NCI-H1694 treated with DMSO at 0.1 percent for 48 hours (cell line): ENCODE results near the gene TRIM40.

ENCODE experiments used
- DNase-seq: peaks from one replicate; lab custom pipeline; 2025; lab: John Stamatoyannopoulos, UW

TRIM40 gene

GRCh38 chr6:30135757-30136156 is at the start of gene TRIM40:
Gene TRIM40 (plus strand): TSS chr6:30136140. CDS start chr6:30137037, 897 bp downstream.
- no peak for DNase-seq

- no peak for DNase-seq
Measured at GRCh38 chr6:30087876-30088275, 48.1 kb upstream of the TRIM40 start.

GRCh38 chr6:30091577-30092381 is 44.2 kb upstream of the TRIM40 start:
- DNase-seq = no peak

GRCh38 chr6:30092852-30093543 is 42.9 kb upstream of the TRIM40 start:
- no peak for DNase-seq

- no peak for DNase-seq
Measured at GRCh38 chr6:30093951-30094661, 41.8 kb upstream of the TRIM40 start.

- DNase-seq = no peak
Measured at GRCh38 chr6:30096829-30097228, 39.1 kb upstream of the TRIM40 start.

GRCh38 chr6:30097902-30098768 is 37.8 kb upstream of the TRIM40 start:
- no peak for DNase-seq

- DNase-seq = no peak
Measured at GRCh38 chr6:30100154-30100553, 35.8 kb upstream of the TRIM40 start.

- DNase-seq = no peak
Measured at GRCh38 chr6:30100585-30101443, 35.1 kb upstream of the TRIM40 start.

- no peak for DNase-seq
Measured at GRCh38 chr6:30101444-30102413, 34.2 kb upstream of the TRIM40 start.

- no peak for DNase-seq
Measured at GRCh38 chr6:30102414-30102969, 33.4 kb upstream of the TRIM40 start.

GRCh38 chr6:30102970-30103871 is 32.7 kb upstream of the TRIM40 start:
- DNase-seq = peak; percentile 51

GRCh38 chr6:30103872-30104179 is 32.1 kb upstream of the TRIM40 start:
- no peak for DNase-seq

GRCh38 chr6:30104661-30105060 is 31.3 kb upstream of the TRIM40 start:
- no peak for DNase-seq

- no peak for DNase-seq
Measured at GRCh38 chr6:30111266-30111856, 24.6 kb upstream of the TRIM40 start.

GRCh38 chr6:30112402-30112994 is 23.4 kb upstream of the TRIM40 start:
- no peak for DNase-seq

- no peak for DNase-seq
Measured at GRCh38 chr6:30113003-30113759, 22.8 kb upstream of the TRIM40 start, which contains the start of gene TRIM31. Gene TRIM31 (minus strand): TSS chr6:30113090. CDS start chr6:30112805, 285 bp downstream.
